GM10266 (cell line): ENCODE data around the gene PLCG1.

ENCODE experiments used
- DNase-seq: peaks from one replicate; pipeline ENCODE4 v3.0.0; 2012; ENCODE audit errors: extremely low spot score
- TF ChIP-seq, protein P1 (sequence below): IDR thresholded peaks from 2 replicates; pipeline ENCODE4 v1.5.1; 2012; ENCODE audit warnings: mild to moderate bottlenecking, low read depth; ENCODE audit not compliant: control insufficient read depth, insufficient read depth; ENCODE audit errors: missing control alignments

PLCG1 gene

DNA sequence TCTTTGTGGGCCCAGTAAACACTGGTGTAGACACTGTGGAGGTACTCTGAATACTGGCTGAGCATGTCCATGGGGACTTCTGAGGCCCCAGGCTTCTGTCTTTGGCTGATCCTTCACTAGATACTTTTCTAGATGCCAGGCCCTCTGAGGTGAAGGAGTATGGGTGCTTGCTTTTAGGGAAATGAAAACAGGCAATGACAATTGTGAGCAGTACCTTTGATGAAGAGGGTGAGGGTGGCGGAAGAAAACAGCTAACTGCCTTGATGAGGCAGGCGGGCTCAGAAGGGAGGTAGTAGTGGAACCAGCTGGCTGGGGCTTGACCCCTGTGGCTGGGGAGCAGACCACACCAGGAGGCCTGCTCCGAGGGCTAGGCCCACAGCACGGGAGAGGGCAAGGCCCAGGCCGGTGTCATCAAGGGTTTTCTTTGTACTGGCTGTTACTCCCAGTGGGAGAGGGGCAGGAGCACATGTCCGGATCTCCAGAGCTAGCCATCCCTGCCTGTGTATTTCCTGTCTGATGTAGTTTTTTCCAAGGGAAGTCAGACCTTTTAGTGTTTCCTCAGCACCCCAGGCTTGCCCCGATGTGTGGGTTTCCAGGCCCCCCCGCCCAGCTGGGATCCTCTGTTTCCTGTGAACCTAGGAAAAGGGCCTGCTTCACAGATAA lies 3.9 kb downstream of the PLCG1 start:
- DNase-seq: no peak
- TF ChIP-seq, protein P1, sequence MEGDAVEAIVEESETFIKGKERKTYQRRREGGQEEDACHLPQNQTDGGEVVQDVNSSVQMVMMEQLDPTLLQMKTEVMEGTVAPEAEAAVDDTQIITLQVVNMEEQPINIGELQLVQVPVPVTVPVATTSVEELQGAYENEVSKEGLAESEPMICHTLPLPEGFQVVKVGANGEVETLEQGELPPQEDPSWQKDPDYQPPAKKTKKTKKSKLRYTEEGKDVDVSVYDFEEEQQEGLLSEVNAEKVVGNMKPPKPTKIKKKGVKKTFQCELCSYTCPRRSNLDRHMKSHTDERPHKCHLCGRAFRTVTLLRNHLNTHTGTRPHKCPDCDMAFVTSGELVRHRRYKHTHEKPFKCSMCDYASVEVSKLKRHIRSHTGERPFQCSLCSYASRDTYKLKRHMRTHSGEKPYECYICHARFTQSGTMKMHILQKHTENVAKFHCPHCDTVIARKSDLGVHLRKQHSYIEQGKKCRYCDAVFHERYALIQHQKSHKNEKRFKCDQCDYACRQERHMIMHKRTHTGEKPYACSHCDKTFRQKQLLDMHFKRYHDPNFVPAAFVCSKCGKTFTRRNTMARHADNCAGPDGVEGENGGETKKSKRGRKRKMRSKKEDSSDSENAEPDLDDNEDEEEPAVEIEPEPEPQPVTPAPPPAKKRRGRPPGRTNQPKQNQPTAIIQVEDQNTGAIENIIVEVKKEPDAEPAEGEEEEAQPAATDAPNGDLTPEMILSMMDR: no peak

DNA sequence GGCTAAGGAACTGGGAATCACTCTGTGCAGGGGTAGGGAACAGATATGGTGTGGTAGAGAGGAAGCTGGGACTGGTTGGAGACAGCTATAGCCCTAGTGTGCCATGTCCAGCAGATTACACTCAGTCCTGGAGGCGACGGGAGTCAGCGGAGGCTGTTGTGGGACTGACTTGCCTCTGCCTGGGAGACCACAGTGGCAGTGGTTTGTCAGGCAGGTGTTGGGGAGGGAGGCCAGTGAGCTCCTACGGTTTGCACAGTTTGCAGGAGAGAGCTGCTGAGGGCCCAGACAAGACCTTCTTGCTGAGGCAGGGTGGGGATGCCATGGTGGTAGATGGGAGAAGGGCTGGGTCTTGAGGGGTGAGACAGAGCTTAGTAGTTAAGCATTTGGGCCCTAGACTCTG lies 4.9 kb downstream of the PLCG1 start:
- TF ChIP-seq, protein P1: no peak
- DNase-seq: no peak

DNA sequence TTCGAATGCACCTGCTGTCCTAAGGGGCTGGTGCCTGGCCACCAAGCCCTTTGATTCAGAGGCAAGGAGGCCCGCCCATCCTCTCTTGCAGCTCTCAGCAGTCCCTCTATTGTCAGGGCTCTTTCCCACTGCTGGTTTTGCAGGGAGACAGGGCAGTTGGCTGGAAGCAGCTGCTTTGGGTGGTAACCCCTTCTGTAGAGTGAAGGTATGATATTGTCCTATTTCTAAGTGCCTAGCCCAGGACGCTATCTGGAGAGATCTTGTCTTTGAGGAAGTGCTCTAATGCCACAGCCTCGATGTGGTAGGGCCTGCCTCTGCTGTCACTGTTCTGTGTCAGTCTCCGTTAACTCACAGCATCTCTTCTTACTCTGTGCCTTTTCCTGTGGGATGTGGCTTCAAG lies 5.6 kb downstream of the PLCG1 start:
- no peak for DNase-seq
- TF ChIP-seq, protein P1: no peak

DNA sequence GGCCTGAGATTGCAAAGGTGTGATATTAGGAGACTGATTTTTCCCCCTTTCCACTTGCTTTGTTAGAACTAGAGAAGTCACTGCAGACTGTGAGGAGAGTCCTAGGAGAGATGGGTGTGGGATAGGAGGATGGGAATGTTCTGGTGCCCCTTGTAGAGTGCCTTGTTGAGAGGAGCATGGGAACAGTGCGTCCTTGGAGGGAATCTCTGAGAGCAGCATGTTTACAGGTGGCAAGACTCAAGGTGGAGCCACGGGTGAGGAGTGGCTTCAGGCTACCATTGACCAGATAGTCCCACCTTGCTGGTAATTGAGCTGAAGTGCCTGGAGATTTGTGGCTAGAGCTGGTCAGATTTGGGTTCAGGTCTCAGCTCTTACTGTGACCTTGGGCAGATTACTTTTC lies 6.0 kb downstream of the PLCG1 start:
- no peak for DNase-seq
- TF ChIP-seq, protein P1: no peak

DNA sequence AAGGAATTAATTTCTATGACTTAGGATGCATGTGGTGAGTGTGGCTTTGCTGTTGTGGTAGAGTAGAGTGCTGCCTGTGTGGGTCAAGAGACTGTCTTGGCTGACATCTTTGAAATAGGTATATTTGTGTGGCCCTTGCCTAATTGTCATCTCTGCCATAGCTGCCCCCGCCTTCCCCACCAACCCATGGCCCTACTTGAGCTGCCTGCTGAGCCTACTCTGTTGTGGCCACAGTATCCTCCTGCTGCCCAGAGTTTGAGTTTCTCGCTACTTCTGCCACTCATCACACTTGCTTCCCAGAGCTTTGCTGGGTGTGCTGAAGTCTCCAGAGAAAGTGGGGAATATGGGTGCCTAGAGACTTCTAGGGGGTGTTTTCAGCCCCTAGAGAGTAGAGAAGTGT lies 8.0 kb downstream of the PLCG1 start:
- TF ChIP-seq, protein P1: no peak
- no peak for DNase-seq

DNA sequence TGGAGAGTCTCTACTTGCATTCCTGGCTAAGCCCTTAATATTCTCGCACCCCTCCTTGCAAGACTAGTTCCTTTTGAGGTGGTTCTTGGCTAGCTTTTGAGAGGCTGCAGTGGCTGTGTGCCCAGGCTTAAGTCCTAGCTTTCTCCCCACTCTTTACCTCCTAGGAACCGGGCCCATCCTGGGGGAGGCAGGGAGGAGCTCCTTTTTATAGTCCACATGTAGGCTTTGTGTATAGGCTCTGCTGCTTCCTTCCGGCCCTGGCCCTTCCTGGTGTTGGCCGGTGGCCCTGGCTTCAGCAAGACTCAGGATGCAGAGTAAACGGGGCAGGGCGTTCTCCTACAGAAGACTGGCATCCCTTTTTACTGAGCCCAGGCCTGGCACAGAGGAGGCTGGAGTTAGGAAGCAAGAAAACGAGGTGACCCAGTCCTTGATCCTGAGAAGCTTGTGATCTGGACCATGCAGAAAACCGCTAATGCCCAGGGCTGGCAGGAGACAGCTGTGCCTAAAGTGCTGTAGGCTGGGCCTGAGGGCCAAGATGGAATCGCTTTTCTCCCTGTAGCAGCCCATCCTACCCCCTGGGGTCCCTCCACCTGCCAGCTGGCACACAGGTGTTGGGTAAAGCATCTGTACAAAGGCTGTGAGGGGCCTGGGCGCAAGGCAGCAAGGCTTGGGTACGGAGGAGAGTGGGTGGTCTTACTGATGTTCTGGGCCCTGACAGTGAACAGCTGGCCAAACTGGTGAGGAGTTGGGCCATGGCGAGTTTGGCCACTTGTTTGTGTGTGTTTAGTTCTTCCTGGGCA lies 8.7 kb downstream of the PLCG1 start:
- no peak for DNase-seq
- TF ChIP-seq, protein P1: no peak

DNA sequence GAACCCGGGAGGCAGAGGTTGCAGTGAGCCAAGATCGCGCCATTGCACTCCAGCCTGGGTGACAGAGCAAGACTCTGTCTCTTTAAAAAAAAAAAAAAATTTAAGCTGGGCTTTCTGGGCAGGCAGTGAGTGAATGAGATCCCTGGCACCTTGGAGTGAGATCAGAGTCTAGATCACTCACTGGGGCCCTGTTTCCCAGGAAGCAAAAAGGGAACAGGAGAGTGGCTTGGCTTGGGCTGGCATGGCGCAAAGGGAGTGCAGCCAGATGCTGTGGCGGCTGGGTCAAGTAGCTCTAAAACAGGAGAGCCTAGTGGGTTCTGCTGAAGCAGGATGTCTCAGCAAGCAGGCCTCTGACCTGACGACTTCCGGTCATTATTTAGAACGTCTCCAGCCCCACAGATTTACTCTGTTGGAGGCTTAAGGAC lies 10.4 kb downstream of the PLCG1 start:
- TF ChIP-seq, protein P1: no peak
- no peak for DNase-seq
